ENCODE results near the gene ZNF716. TPM values are rescaled to one million over a fixed set of nuclear protein-coding genes. Genes with fewer than 3 reads are reported as not detected.
"Not testable (repeated sequence)": the region's sequence is repeated elsewhere in the genome, so short reads cannot be mapped to it uniquely, and the experiment has no call there.

ZNF716 gene
- total RNA-seq, 1 experiment from 2014 or later: not detected

DNA sequence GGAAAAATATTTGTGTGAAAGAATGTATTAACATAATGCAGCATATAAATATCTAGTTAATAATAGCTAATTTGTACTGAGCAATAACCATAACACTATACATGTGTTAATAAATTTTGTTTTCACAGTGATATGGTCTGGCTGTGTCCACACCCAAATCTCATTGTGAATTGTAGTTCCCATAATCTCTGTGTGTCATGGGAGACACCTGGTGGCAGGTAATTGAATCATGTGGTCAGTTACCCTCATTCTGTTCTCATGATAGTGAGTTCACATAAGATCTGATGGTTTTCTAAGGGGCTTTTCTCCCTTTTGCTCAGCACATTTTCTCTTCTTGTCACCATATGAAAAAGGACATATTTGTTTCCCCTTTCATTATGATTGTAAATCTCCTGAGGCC lies 30.3 kb downstream of the ZNF716 start:
- H3K36me3 ChIP-seq (ENCODE audit: control insufficient read depth, insufficient read depth, low read length); H3K4me1 Mint-ChIP-seq (ENCODE audit: low read depth, unreplicated experiment); H3K4me1 ChIP-seq; CTCF ChIA-PET; H3K36me3 Mint-ChIP-seq (ENCODE audit: insufficient read depth, unreplicated experiment); H3K4me3 ChIP-seq (ENCODE audit: low read depth, low read length); H3K9me3 ChIP-seq; POLR2A ChIA-PET; H3K27ac Mint-ChIP-seq (ENCODE audit: unreplicated experiment); BruUV-seq (replicated peaks); H3K27me3 ChIP-seq (replicated peaks; ENCODE audit: control insufficient read depth, insufficient read depth, low read length); intact Hi-C loops (cut with micrococcal nuclease; ENCODE audit: unreplicated experiment); H3K9me3 Mint-ChIP-seq (ENCODE audit: unreplicated experiment); H3K4me3 Mint-ChIP-seq (ENCODE audit: unreplicated experiment); H3K27me3 Mint-ChIP-seq (ENCODE audit: insufficient read depth, unreplicated experiment): not testable (repeated sequence)
- TF ChIP-seq, protein P1, sequence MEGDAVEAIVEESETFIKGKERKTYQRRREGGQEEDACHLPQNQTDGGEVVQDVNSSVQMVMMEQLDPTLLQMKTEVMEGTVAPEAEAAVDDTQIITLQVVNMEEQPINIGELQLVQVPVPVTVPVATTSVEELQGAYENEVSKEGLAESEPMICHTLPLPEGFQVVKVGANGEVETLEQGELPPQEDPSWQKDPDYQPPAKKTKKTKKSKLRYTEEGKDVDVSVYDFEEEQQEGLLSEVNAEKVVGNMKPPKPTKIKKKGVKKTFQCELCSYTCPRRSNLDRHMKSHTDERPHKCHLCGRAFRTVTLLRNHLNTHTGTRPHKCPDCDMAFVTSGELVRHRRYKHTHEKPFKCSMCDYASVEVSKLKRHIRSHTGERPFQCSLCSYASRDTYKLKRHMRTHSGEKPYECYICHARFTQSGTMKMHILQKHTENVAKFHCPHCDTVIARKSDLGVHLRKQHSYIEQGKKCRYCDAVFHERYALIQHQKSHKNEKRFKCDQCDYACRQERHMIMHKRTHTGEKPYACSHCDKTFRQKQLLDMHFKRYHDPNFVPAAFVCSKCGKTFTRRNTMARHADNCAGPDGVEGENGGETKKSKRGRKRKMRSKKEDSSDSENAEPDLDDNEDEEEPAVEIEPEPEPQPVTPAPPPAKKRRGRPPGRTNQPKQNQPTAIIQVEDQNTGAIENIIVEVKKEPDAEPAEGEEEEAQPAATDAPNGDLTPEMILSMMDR (IDR thresholded peaks at IDR 0.05; ENCODE audit: insufficient read depth in 1 of 2, low read depth in 1 of 2, low read length in 1 of 2, severe bottlenecking in 1 of 2, unreplicated experiment in 1 of 2): peak in 1 of 2 experiments; percentile 8
- DNase-seq: peak in 1 of 2 experiments; percentile 2

DNA sequence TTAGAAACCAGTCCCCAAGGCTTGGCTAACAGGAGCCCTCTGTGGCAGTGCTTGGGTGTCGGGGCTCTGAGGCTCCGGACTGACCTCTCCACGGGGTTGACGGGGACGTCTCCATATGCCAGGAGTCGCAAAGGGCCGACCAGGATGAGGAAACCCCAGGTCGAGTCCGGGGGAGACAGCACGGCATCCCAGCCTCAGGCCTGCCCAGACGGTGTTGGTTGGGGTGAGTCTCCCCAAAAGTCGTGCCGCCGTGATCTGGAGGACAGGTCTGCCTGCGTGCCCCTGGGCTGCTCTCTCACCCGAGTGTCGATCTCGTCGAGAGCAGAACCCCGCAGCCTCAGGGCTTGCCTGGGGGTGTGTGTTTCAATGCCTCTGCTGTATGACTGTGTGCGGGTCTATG lies 35.0 kb downstream of the ZNF716 start:
- intact Hi-C loops (cut with micrococcal nuclease; ENCODE audit: unreplicated experiment); H3K4me1 ChIP-seq; H3K4me3 Mint-ChIP-seq (ENCODE audit: unreplicated experiment); H3K36me3 ChIP-seq (ENCODE audit: control insufficient read depth, insufficient read depth, low read length); BruUV-seq (replicated peaks); H3K27me3 Mint-ChIP-seq (ENCODE audit: insufficient read depth, unreplicated experiment); H3K27ac Mint-ChIP-seq (ENCODE audit: unreplicated experiment); H3K4me1 Mint-ChIP-seq (ENCODE audit: low read depth, unreplicated experiment); H3K27me3 ChIP-seq (replicated peaks; ENCODE audit: control insufficient read depth, insufficient read depth, low read length); H3K36me3 Mint-ChIP-seq (ENCODE audit: insufficient read depth, unreplicated experiment); CTCF ChIA-PET; H3K9me3 ChIP-seq; H3K4me3 ChIP-seq (ENCODE audit: low read depth, low read length); DNase-seq; H3K9me3 Mint-ChIP-seq (ENCODE audit: unreplicated experiment); POLR2A ChIA-PET: not testable (repeated sequence)

- peaks cover 4% of the 10 kb centered on the region; the same call in 1 of the 2 replicates for H3K9me3 ChIP-seq
- no peaks in the 10 kb centered on the region for H3K4me1 Mint-ChIP-seq (ENCODE audit: low read depth, unreplicated experiment)
- no peak overlapping the region for H3K27ac Mint-ChIP-seq (ENCODE audit: unreplicated experiment)
- no peaks in the 10 kb centered on the region for H3K27me3 ChIP-seq (replicated peaks; ENCODE audit: control insufficient read depth, insufficient read depth, low read length)
- TF ChIP-seq, protein P1 (IDR thresholded peaks at IDR 0.05; ENCODE audit: insufficient read depth in 1 of 2, low read depth in 1 of 2, low read length in 1 of 2, severe bottlenecking in 1 of 2, unreplicated experiment in 1 of 2): no peak
- H3K4me1 ChIP-seq: no peaks in the 10 kb centered on the region
- H3K9me3 Mint-ChIP-seq (ENCODE audit: unreplicated experiment): no peaks in the 10 kb centered on the region
- CTCF ChIA-PET: no interaction called here
- intact Hi-C loops (cut with micrococcal nuclease; ENCODE audit: unreplicated experiment): no loop called here
- BruUV-seq (replicated peaks): no TSS peak
- POLR2A ChIA-PET: no interaction called here
- no peaks in the 10 kb centered on the region for H3K36me3 ChIP-seq (ENCODE audit: control insufficient read depth, insufficient read depth, low read length)
- no peak overlapping the region for H3K4me3 Mint-ChIP-seq (ENCODE audit: unreplicated experiment)
- no peaks in the 10 kb centered on the region for H3K36me3 Mint-ChIP-seq (ENCODE audit: insufficient read depth, unreplicated experiment)
- no peak for DNase-seq
- no peaks in the 10 kb centered on the region for H3K27me3 Mint-ChIP-seq (ENCODE audit: insufficient read depth, unreplicated experiment)
- H3K4me3 ChIP-seq (ENCODE audit: low read depth, low read length): no peak overlapping the region
Measured at GRCh38 chr7:57487957-57488356, 38.0 kb downstream of the ZNF716 start.

DNA sequence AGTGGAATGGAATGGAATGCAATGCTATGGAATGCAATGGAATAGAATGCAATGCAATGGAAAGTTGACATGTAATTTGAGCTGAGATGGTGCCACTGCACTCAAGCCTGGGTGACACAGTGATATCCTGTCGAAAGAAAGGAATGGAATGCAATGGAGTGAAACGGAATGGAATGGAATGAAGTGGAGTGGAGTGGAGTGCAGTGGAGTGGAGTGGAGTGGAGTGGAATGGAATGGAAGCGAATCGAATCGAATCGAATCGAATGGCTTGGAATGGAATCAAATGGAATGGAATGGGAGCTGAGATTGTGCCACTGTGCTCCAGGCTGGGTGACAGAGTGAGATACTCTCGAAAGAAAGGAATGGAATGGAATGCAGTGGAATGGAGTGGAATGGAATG lies 45.1 kb downstream of the ZNF716 start:
- H3K27ac Mint-ChIP-seq (ENCODE audit: unreplicated experiment); POLR2A ChIA-PET; intact Hi-C loops (cut with micrococcal nuclease; ENCODE audit: unreplicated experiment); CTCF ChIA-PET; H3K4me1 ChIP-seq; BruUV-seq (replicated peaks); H3K9me3 Mint-ChIP-seq (ENCODE audit: unreplicated experiment); H3K4me1 Mint-ChIP-seq (ENCODE audit: low read depth, unreplicated experiment); H3K4me3 Mint-ChIP-seq (ENCODE audit: unreplicated experiment); H3K9me3 ChIP-seq; H3K4me3 ChIP-seq (ENCODE audit: low read depth, low read length); H3K36me3 ChIP-seq (ENCODE audit: control insufficient read depth, insufficient read depth, low read length); DNase-seq; H3K27me3 Mint-ChIP-seq (ENCODE audit: insufficient read depth, unreplicated experiment); H3K36me3 Mint-ChIP-seq (ENCODE audit: insufficient read depth, unreplicated experiment); H3K27me3 ChIP-seq (replicated peaks; ENCODE audit: control insufficient read depth, insufficient read depth, low read length): not testable (repeated sequence)

All from Caco-2 (cell line).